Naive thymus-derived CD4-positive, alpha-beta T cell (primary cell): ENCODE measurements around the gene JAZF1. TPM values are rescaled to one million over a fixed set of nuclear protein-coding genes. Genes with fewer than 3 reads are reported as not detected.

Source experiments
- ATAC-seq: fragments of 150-1000 bp; cut with Tn5 transposase; 2 replicates; pipeline ENCODE4 v1.10.0; 2021; ENCODE audit warnings: mild to moderate bottlenecking, moderate library complexity
- CTCF ChIA-PET: fragments of 350-600 bp; sonication (Branson Sonifier 250); formaldehyde crosslinking; loops from one replicate; lab custom pipeline; 2021; ENCODE audit warnings: antibody characterized with exemption; lab: Charles Lee
- POLR2A ChIA-PET: fragments of 350-600 bp; sonication (Branson Sonifier 250); formaldehyde crosslinking; loops from one replicate; lab custom pipeline; 2021; ENCODE audit warnings: antibody characterized with exemption, inconsistent platforms; lab: Charles Lee
- DNase-seq, 9 donors: peaks; one replicate each; pipeline versions ENCODE4 v3.0.0 to v3.0.0-alpha.2; 2020 to 2022; ENCODE audit warnings: mixed read lengths in 1 of 9
- H3K27ac ChIP-seq: one replicate; pipeline ENCODE4 v1.7.0; 2013; ENCODE audit warnings: mild to moderate bottlenecking, low read depth, low read length, moderate library complexity
- H3K27me3 ChIP-seq, 2 donors: one replicate each; pipeline ENCODE4 v1.7.0; 2013; ENCODE audit warnings: low read length in 2 of 2, mild to moderate bottlenecking in 2 of 2, moderate library complexity in 2 of 2; ENCODE audit not compliant: control insufficient read depth in 2 of 2, insufficient read depth in 2 of 2
- H3K36me3 ChIP-seq, 3 experiments: 1 replicate in 2 of 3; 2 replicates in 1 of 3; pipeline ENCODE4 v1.7.0; 2013; ENCODE audit warnings: low read length in 3 of 3, mild to moderate bottlenecking in 3 of 3, moderate library complexity in 1 of 3; ENCODE audit not compliant: insufficient read depth in 3 of 3, control insufficient read depth in 2 of 3
- H3K4me1 ChIP-seq, 2 donors: one replicate each; pipeline ENCODE4 v1.7.0; 2013; ENCODE audit warnings: low read length in 2 of 2, mild to moderate bottlenecking in 2 of 2, moderate library complexity in 1 of 2; ENCODE audit not compliant: control insufficient read depth in 2 of 2, insufficient read depth in 2 of 2
- H3K4me3 ChIP-seq: 2 replicates; pipeline ENCODE4 v1.7.0; 2013; ENCODE audit warnings: mild to moderate bottlenecking, low read length
- H3K9me3 ChIP-seq, 3 experiments: 1 replicate in 2 of 3; 2 replicates in 1 of 3; pipeline ENCODE4 v1.7.0; 2013; ENCODE audit warnings: low read length in 3 of 3; ENCODE audit not compliant: control insufficient read depth in 2 of 3
- H3K27ac Mint-ChIP-seq, 9 donors: one replicate each; pipeline ENCODE4 v1.8.0; 2020 to 2022; ENCODE audit warnings: mixed read lengths in 9 of 9, mild to moderate bottlenecking in 8 of 9, moderate library complexity in 5 of 9, inconsistent platforms in 2 of 9
- H3K27me3 Mint-ChIP-seq, 5 donors: one replicate each; pipeline ENCODE4 v1.8.0; 2021 to 2022; ENCODE audit warnings: mixed read lengths in 5 of 5, mild to moderate bottlenecking in 1 of 5
- H3K36me3 Mint-ChIP-seq, 5 donors: one replicate each; pipeline ENCODE4 v1.8.0; 2020 to 2022; ENCODE audit warnings: mixed read lengths in 5 of 5, mild to moderate bottlenecking in 3 of 5, inconsistent platforms in 1 of 5
- H3K4me1 Mint-ChIP-seq, 7 donors: one replicate each; pipeline ENCODE4 v1.8.0; 2020 to 2022; ENCODE audit warnings: mixed read lengths in 7 of 7, mild to moderate bottlenecking in 3 of 7, inconsistent platforms in 1 of 7
- H3K4me3 Mint-ChIP-seq, 10 donors: one replicate each; pipeline ENCODE4 v1.8.0; 2020 to 2022; ENCODE audit warnings: mild to moderate bottlenecking in 10 of 10, mixed read lengths in 10 of 10, moderate library complexity in 6 of 10, inconsistent platforms in 2 of 10
- H3K9me3 Mint-ChIP-seq, 11 donors: one replicate each; pipeline ENCODE4 v1.8.0; 2020 to 2022; ENCODE audit warnings: mixed read lengths in 11 of 11, mild to moderate bottlenecking in 4 of 11, inconsistent platforms in 1 of 11, moderate library complexity in 1 of 11
- intact Hi-C, 2 donors: fragments of 100-400 bp; cut with micrococcal nuclease; formaldehyde crosslinking; loops; one replicate each; pipeline ENCODE4 v1.15.1; 2023
- polyA plus RNA-seq, 2 donors: library from polyadenylated mRNA; unstranded; fragments of 300-500 nt; fragmentation: Illumina TruSeq; gene quantifications; one replicate each; pipeline ENCODE4 v1.2.3, GENCODE V29; 2021
- total RNA-seq, 6 experiments: library from RNA in 5 of 6; stranded (reverse) in 5 of 6; gene quantifications; 1 replicate in 5 of 6; 2 replicates in 1 of 6; pipeline ENCODE4 v1.2.3 and lab custom pipeline; 2021 to 2026

The JAZF1 gene
- total and polyA plus RNA-seq, 7 experiments from 2014 or later = 2.0 to 33.1 (median 3.2) TPM

DNA sequence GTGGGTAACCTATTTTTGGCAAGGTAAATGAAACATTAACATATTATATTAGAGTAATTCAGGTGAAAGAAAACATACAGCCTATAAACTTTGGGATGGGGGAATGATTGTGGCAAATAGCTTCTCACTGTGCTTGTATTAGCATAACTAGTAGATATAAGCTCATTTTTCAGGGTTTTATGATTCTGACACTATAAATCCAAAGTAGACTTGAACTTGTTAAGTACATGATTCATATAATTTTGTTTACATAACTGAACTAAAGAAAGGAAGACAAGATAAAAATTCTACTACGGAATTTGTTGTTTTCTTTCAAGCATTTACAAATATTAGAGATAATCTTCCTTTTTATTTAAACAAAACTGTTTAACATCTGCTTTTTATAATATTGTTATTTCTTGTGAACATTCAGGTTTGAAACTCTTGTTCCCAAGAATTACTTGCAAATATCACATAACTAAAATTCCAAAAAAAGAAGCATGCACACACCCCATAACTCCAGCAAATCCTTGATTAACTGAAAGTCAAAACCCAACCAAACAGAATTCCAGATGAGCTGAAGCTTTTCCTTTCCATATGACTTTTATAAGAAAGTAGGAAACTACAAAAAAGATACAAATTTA lies 142.3 kb downstream of the JAZF1 start:
- intact Hi-C loops = no loop called here
- Mint-ChIP-seq H3K9me3 (peaks cover 0 to 2% (median 0%) of the 10 kb centered on the region in 11 donors), H3K27me3 (peaks cover 0 to 21% (median 0%) of the 10 kb centered on the region in 5 donors), H3K4me3 (no peak overlapping the region), H3K27ac (no peak overlapping the region), H3K36me3 (peaks cover 0 to 9% (median 0%) of the 10 kb centered on the region in 5 donors), H3K4me1 (peaks cover 0 to 14% (median 4%) of the 10 kb centered on the region in 7 donors)
- Histone ChIP-seq H3K4me1 (no peaks in the 10 kb centered on the region), H3K27me3 (no peaks in the 10 kb centered on the region), H3K9me3 (no peaks in the 10 kb centered on the region), H3K27ac (no peak overlapping the region), H3K4me3 (no peak overlapping the region), H3K36me3 (no peaks in the 10 kb centered on the region)
- DNase-seq = no peak
- POLR2A ChIA-PET = no interaction called here
- CTCF ChIA-PET = interaction anchor here (0.5 kb wide), 1 partner anchor 287 kb away, joined by 3 read pairs; no protein-coding TSS in a partner anchor
- ATAC-seq = no peak

DNA sequence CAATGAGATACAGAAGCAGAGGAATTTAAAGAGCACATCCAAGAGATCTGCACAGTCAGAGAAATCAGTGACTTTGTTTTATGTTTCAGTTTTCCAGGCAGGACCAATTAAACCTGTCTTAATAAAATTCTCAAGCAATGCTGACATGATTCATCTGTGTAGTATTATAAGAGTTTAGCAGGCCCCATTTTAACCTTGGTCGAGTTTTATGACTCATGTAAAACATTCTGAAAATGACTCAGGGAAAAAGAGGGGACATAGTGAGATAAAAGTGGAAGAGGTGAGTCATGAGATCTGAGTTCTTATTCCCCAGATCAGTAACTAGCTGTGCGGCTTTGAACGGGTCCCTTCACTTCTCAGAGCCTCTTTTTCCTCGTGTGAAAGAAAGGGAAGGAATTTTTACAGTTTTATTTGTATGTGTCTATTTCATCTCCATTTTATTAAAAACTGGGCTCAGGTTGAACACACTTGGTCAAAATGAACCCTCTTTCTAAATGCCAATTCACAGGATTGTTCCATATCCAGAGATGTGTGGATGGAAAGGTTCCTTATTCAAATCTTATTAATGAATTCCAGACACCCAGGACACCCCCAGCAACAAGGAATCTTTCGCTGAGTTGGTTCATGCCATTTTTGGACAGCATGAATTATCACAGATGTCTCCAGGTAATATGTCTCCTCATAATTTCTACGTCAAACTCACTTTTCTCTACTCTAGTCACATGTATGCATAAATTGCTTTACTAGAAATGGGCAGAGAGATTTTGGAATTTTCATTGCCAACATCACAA lies 143.2 kb downstream of the JAZF1 start:
- Mint-ChIP-seq H3K27ac (peak overlapping the region in 1 of 9 donors; percentile 2), H3K9me3 (peaks cover 0 to 2% (median 0%) of the 10 kb centered on the region in 11 donors), H3K36me3 (peaks cover 0 to 6% (median 0%) of the 10 kb centered on the region in 5 donors), H3K4me1 (peaks cover 0 to 14% (median 4%) of the 10 kb centered on the region in 7 donors), H3K27me3 (peaks cover 0 to 21% (median 0%) of the 10 kb centered on the region in 5 donors), H3K4me3 (no peak overlapping the region)
- CTCF ChIA-PET = no interaction called here
- Histone ChIP-seq H3K4me1 (no peaks in the 10 kb centered on the region), H3K36me3 (no peaks in the 10 kb centered on the region), H3K9me3 (no peaks in the 10 kb centered on the region), H3K27ac (no peak overlapping the region), H3K27me3 (no peaks in the 10 kb centered on the region), H3K4me3 (no peak overlapping the region)
- DNase-seq (no peak), ATAC-seq (peak; percentile 56)
- intact Hi-C loops = no loop called here
- POLR2A ChIA-PET = no interaction called here

- peaks cover 0 to 4% (median 0%) of the 10 kb centered on the region in 5 donors for H3K36me3 Mint-ChIP-seq
- H3K4me3 Mint-ChIP-seq = no peak overlapping the region
- ChIA-PET POLR2A (no interaction called here), CTCF (no interaction called here)
- H3K9me3 ChIP-seq = no peaks in the 10 kb centered on the region
- no peak for ATAC-seq
- H3K4me1 Mint-ChIP-seq = peaks cover 0 to 14% (median 4%) of the 10 kb centered on the region in 7 donors
- no peak overlapping the region for H3K27ac ChIP-seq
- no peaks in the 10 kb centered on the region for H3K4me1 ChIP-seq
- no peaks in the 10 kb centered on the region for H3K9me3 Mint-ChIP-seq
- intact Hi-C loops = no loop called here
- H3K4me3 ChIP-seq = no peak overlapping the region
- H3K27ac Mint-ChIP-seq = no peak overlapping the region
- no peaks in the 10 kb centered on the region for H3K36me3 ChIP-seq
- H3K27me3 ChIP-seq = no peaks in the 10 kb centered on the region
- DNase-seq = no peak
- peaks cover 0 to 17% (median 0%) of the 10 kb centered on the region in 5 donors for H3K27me3 Mint-ChIP-seq
Observed at GRCh38 chr7:28036696-28037095, 143.9 kb downstream of the JAZF1 start.

GRCh38 chr7:28033386-28033785 lies 147.2 kb downstream of the JAZF1 start:
- Histone ChIP-seq H3K4me3 (no peak overlapping the region), H3K27ac (no peak overlapping the region), H3K36me3 (no peaks in the 10 kb centered on the region), H3K9me3 (no peaks in the 10 kb centered on the region), H3K27me3 (no peaks in the 10 kb centered on the region), H3K4me1 (no peaks in the 10 kb centered on the region)
- CTCF ChIA-PET = interaction anchor here (1.1 kb wide), 1 partner anchor 13 kb away, joined by 4 read pairs; no protein-coding TSS in a partner anchor
- intact Hi-C loops = no loop called here
- no peaks in the 10 kb centered on the region for H3K9me3 Mint-ChIP-seq
- H3K4me1 Mint-ChIP-seq = peaks cover 0 to 19% (median 0%) of the 10 kb centered on the region in 7 donors
- H3K27ac Mint-ChIP-seq = no peak overlapping the region
- no peak for DNase-seq
- peaks cover 0 to 22% (median 0%) of the 10 kb centered on the region in 5 donors for H3K36me3 Mint-ChIP-seq
- POLR2A ChIA-PET = no interaction called here
- no peak overlapping the region for H3K4me3 Mint-ChIP-seq
- peaks cover 0 to 14% (median 0%) of the 10 kb centered on the region in 5 donors for H3K27me3 Mint-ChIP-seq
- no peak for ATAC-seq

GRCh38 chr7:28032738-28033380 lies 147.7 kb downstream of the JAZF1 start:
- Mint-ChIP-seq H3K4me3 (peak overlapping the region in 1 of 10 donors; percentile 51), H3K4me1 (peaks cover 0 to 19% (median 0%) of the 10 kb centered on the region in 7 donors), H3K27ac (no peak overlapping the region), H3K9me3 (no peaks in the 10 kb centered on the region), H3K27me3 (peaks cover 0 to 15% (median 0%) of the 10 kb centered on the region in 5 donors), H3K36me3 (peaks cover 0 to 22% (median 0%) of the 10 kb centered on the region in 5 donors)
- ChIA-PET POLR2A (no interaction called here), CTCF (no interaction called here)
- ATAC-seq = no peak
- intact Hi-C loops = no loop called here
- Histone ChIP-seq H3K27ac (no peak overlapping the region), H3K4me1 (no peaks in the 10 kb centered on the region), H3K9me3 (no peaks in the 10 kb centered on the region), H3K36me3 (no peaks in the 10 kb centered on the region), H3K4me3 (no peak overlapping the region), H3K27me3 (no peaks in the 10 kb centered on the region)
- no peak for DNase-seq

- Histone ChIP-seq H3K4me1 (no peaks in the 10 kb centered on the region), H3K4me3 (no peak overlapping the region), H3K36me3 (no peaks in the 10 kb centered on the region), H3K27me3 (no peaks in the 10 kb centered on the region), H3K9me3 (no peaks in the 10 kb centered on the region), H3K27ac (no peak overlapping the region)
- no peak for DNase-seq
- Mint-ChIP-seq H3K36me3 (peaks cover 0 to 22% (median 0%) of the 10 kb centered on the region in 5 donors), H3K4me1 (peaks cover 0 to 39% (median 4%) of the 10 kb centered on the region in 7 donors), H3K27me3 (peaks cover 0 to 14% (median 0%) of the 10 kb centered on the region in 5 donors), H3K27ac (no peak overlapping the region), H3K9me3 (no peaks in the 10 kb centered on the region), H3K4me3 (no peak overlapping the region)
- intact Hi-C loops = loop anchor here in 1 of 2 donors (10.0 kb wide), 2 partner anchors 74 to 104 kb away; no protein-coding TSS in a partner anchor
- POLR2A ChIA-PET = no interaction called here
- no peak for ATAC-seq
- CTCF ChIA-PET = no interaction called here
Observed at GRCh38 chr7:28029051-28029450, 151.5 kb downstream of the JAZF1 start.
